Endodermal cell (in vitro differentiated cells): ENCODE results near the gene CNGA1. TPM values are rescaled to one million over a fixed set of nuclear protein-coding genes. Genes with fewer than 3 reads are reported as not detected.
"Not testable (repeated sequence)": the region's sequence is repeated elsewhere in the genome, so short reads cannot be mapped to it uniquely, and the experiment has no call there.

ENCODE experiments used
- DNase-seq: peaks from one replicate; pipeline ENCODE4 v3.0.0-alpha.2; 2017
- H3K27ac ChIP-seq: 2 replicates; pipeline ENCODE4 v1.5.1; 2013; ENCODE audit warnings: mild to moderate bottlenecking, low read depth, low read length, moderate library complexity
- H3K27me3 ChIP-seq: 2 replicates; pipeline ENCODE4 v1.6.1; 2013; ENCODE audit warnings: mild to moderate bottlenecking, low read length, moderate library complexity; ENCODE audit not compliant: insufficient read depth, control insufficient read depth, poor library complexity, severe bottlenecking
- H3K36me3 ChIP-seq: 2 replicates; pipeline ENCODE4 v1.7.0; 2013; ENCODE audit warnings: mild to moderate bottlenecking, low read length, moderate library complexity; ENCODE audit not compliant: control insufficient read depth, insufficient read depth
- H3K4me1 ChIP-seq: one replicate; pipeline ENCODE4 v1.7.0; 2013; ENCODE audit warnings: low read length; ENCODE audit not compliant: control insufficient read depth, insufficient read depth
- H3K4me3 ChIP-seq: 2 replicates; pipeline ENCODE4 v1.5.1; 2013; ENCODE audit warnings: mild to moderate bottlenecking, low read length, moderate library complexity
- H3K9ac ChIP-seq: 2 replicates; pipeline ENCODE4 v1.6.1; 2013; ENCODE audit warnings: mild to moderate bottlenecking, low read length, moderate library complexity; ENCODE audit not compliant: poor library complexity, severe bottlenecking; ENCODE audit errors: extremely low read depth
- H3K9me3 ChIP-seq: 2 replicates; pipeline ENCODE4 v1.6.1; 2013; ENCODE audit warnings: mild to moderate bottlenecking, low read length, moderate library complexity; ENCODE audit not compliant: control insufficient read depth
- H3K27ac Mint-ChIP-seq: 2 replicates; pipeline ENCODE4 v1.8.0; 2020; ENCODE audit warnings: mixed read lengths
- H3K27me3 Mint-ChIP-seq: 2 replicates; pipeline ENCODE4 v1.8.0; 2021; ENCODE audit warnings: mild to moderate bottlenecking, mixed read lengths; ENCODE audit not compliant: insufficient read depth
- H3K36me3 Mint-ChIP-seq: 2 replicates; pipeline ENCODE4 v1.8.0; 2020; ENCODE audit warnings: low read depth, mixed read lengths
- H3K4me1 Mint-ChIP-seq: 2 replicates; pipeline ENCODE4 v1.8.0; 2020; ENCODE audit warnings: mixed read lengths
- H3K4me3 Mint-ChIP-seq: 2 replicates; pipeline ENCODE4 v1.8.0; 2020; ENCODE audit warnings: mild to moderate bottlenecking, moderate library complexity, mixed read lengths
- H3K9me3 Mint-ChIP-seq: 2 replicates; pipeline ENCODE4 v1.8.0; 2020; ENCODE audit warnings: mild to moderate bottlenecking, mixed read lengths
- CTCF ChIP-seq: fragments of 200-600 bp; sonication (generic); conservative IDR thresholded peaks from 2 replicates; pipeline ENCODE4 v1.5.0; 2021; ENCODE audit warnings: antibody characterized with exemption, mild to moderate bottlenecking
- WGBS, 2 experiments: methylation state at CpG; one replicate each; pipeline versions ENCODE4 v1.1.5 to v1.1.7; 2013; ENCODE audit warnings: missing lambda C conversion rate in 2 of 2, mixed read lengths in 1 of 2; ENCODE audit not compliant: insufficient coverage in 1 of 2, insufficient read length in 1 of 2; 5-methylcytosine and 5-hydroxymethylcytosine counted together
- total RNA-seq, 2 donors: library from RNA; stranded (reverse); fragmentation: NEBNext Ultra II Directional in 1 of 2; extraction: Animal tissue kit (Norgen Biotek cat#: 25700) in 1 of 2; gene quantifications; 2 replicates in 1 of 2; 3 replicates in 1 of 2; pipeline ENCODE4 v1.2.1, GENCODE V29; 2021

Gene CNGA1
- total RNA-seq, 2 donors from 2014 or later: 0.24 TPM; not detected in 1

GRCh38 chr4:47922436-47923260, 93.8 kb downstream of the CNGA1 start:
- not testable (repeated sequence) for H3K4me3 ChIP-seq, H3K27me3 Mint-ChIP-seq, H3K9ac ChIP-seq, H3K36me3 ChIP-seq, H3K4me1 ChIP-seq, H3K9me3 ChIP-seq, H3K36me3 Mint-ChIP-seq, H3K4me3 Mint-ChIP-seq, H3K27me3 ChIP-seq, H3K27ac ChIP-seq, H3K27ac Mint-ChIP-seq
- TF ChIP-seq CTCF: peak; percentile 10
- H3K4me1 Mint-ChIP-seq: peaks cover 14% of the 10 kb centered on the region
- 69 to 72% methylated on average over 13 to 17 of the region's 17 CpGs for WGBS, 2 experiments
- peak; percentile 73 for DNase-seq
- H3K9me3 Mint-ChIP-seq: peaks cover 14% of the 10 kb centered on the region

GRCh38 chr4:47917163-47917562, 99.3 kb downstream of the CNGA1 start:
- H3K4me3 ChIP-seq, H3K27ac Mint-ChIP-seq: not testable (repeated sequence)
- peaks cover 22% of the 10 kb centered on the region for H3K9me3 Mint-ChIP-seq

GRCh38 chr4:47915378-47915777, 101.1 kb downstream of the CNGA1 start:
- no peak for TF ChIP-seq CTCF
- H3K4me1 ChIP-seq: peaks cover 3% of the 10 kb centered on the region
- H3K36me3 ChIP-seq: peaks cover 19% of the 10 kb centered on the region
- Mint-ChIP-seq H3K9me3 (peaks cover 22% of the 10 kb centered on the region), H3K27me3 (peaks cover 8% of the 10 kb centered on the region), H3K4me3 (peak overlapping the region; percentile 99), H3K4me1 (peaks cover 23% of the 10 kb centered on the region), H3K36me3 (peaks cover 31% of the 10 kb centered on the region), H3K27ac (no peak overlapping the region)
- no peak for DNase-seq
- 58 to 100% methylated on average over 2 to 3 of the region's 3 CpGs for WGBS, 2 experiments
- H3K9me3 ChIP-seq: no peaks in the 10 kb centered on the region
- H3K4me3 ChIP-seq: peak overlapping the region; percentile 100
- peak overlapping the region; percentile 47 for H3K9ac ChIP-seq
- H3K27ac ChIP-seq: no peak overlapping the region
- H3K27me3 ChIP-seq: no peaks in the 10 kb centered on the region

More at GRCh38 chr4:47917163-47917562, 99.3 kb downstream of the CNGA1 start:
- not testable (repeated sequence) for H3K4me3 Mint-ChIP-seq, H3K27me3 ChIP-seq, H3K4me1 ChIP-seq, H3K36me3 ChIP-seq, H3K9ac ChIP-seq, H3K27me3 Mint-ChIP-seq, DNase-seq, H3K27ac ChIP-seq, H3K9me3 ChIP-seq
- peaks cover 15% of the 10 kb centered on the region for H3K4me1 Mint-ChIP-seq
- 88% methylated on average over 1 of the region's 1 CpG; no CpG with 5 or more reads in 1 of the 2 experiments for WGBS, 2 experiments
- H3K36me3 Mint-ChIP-seq: peaks cover 14% of the 10 kb centered on the region
